22Rv1 (cell line): Measurements from ENCODE around the gene SSR4.

Source experiments
- ZFX ChIP-seq: fragments of 450-650 bp; IDR thresholded peaks from 2 replicates; pipeline ENCODE4 v1.6.1; 2017; ENCODE audit warnings: antibody characterized with exemption, borderline replicate concordance
- TF ChIP-seq, protein P1 (sequence below): fragments of 450-650 bp; IDR thresholded peaks from 2 replicates; pipeline ENCODE4 v1.5.1; 2017; ENCODE audit warnings: mild to moderate bottlenecking

- TF ChIP-seq, protein P1, sequence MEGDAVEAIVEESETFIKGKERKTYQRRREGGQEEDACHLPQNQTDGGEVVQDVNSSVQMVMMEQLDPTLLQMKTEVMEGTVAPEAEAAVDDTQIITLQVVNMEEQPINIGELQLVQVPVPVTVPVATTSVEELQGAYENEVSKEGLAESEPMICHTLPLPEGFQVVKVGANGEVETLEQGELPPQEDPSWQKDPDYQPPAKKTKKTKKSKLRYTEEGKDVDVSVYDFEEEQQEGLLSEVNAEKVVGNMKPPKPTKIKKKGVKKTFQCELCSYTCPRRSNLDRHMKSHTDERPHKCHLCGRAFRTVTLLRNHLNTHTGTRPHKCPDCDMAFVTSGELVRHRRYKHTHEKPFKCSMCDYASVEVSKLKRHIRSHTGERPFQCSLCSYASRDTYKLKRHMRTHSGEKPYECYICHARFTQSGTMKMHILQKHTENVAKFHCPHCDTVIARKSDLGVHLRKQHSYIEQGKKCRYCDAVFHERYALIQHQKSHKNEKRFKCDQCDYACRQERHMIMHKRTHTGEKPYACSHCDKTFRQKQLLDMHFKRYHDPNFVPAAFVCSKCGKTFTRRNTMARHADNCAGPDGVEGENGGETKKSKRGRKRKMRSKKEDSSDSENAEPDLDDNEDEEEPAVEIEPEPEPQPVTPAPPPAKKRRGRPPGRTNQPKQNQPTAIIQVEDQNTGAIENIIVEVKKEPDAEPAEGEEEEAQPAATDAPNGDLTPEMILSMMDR: no peak
- TF ChIP-seq ZFX: no peak
Observed at GRCh38 chrX:153829799-153830639, 35.6 kb downstream of the SSR4 start, which contains the start of gene PDZD4.
